Inflammatory macrophage (primary cell): ENCODE results near the gene SBK1.
"Not testable (repeated sequence)": the region's sequence is repeated elsewhere in the genome, so short reads cannot be mapped to it uniquely, and the experiment has no call there.

Experiments used
- DNase-seq, 2 donors: peaks; one replicate each; pipeline ENCODE4 v3.0.0-alpha.2; 2020 to 2022
- total RNA-seq, 18 experiments: gene quantifications; one replicate each; lab custom pipeline; 2026; ENCODE audit warnings: mixed read lengths in 6 of 18, inconsistent platforms in 2 of 18; lab: John Stamatoyannopoulos, UW

The SBK1 gene
- total RNA-seq, result 0 to 0.32 (median 0.06) reads per million in 18 experiments

DNA sequence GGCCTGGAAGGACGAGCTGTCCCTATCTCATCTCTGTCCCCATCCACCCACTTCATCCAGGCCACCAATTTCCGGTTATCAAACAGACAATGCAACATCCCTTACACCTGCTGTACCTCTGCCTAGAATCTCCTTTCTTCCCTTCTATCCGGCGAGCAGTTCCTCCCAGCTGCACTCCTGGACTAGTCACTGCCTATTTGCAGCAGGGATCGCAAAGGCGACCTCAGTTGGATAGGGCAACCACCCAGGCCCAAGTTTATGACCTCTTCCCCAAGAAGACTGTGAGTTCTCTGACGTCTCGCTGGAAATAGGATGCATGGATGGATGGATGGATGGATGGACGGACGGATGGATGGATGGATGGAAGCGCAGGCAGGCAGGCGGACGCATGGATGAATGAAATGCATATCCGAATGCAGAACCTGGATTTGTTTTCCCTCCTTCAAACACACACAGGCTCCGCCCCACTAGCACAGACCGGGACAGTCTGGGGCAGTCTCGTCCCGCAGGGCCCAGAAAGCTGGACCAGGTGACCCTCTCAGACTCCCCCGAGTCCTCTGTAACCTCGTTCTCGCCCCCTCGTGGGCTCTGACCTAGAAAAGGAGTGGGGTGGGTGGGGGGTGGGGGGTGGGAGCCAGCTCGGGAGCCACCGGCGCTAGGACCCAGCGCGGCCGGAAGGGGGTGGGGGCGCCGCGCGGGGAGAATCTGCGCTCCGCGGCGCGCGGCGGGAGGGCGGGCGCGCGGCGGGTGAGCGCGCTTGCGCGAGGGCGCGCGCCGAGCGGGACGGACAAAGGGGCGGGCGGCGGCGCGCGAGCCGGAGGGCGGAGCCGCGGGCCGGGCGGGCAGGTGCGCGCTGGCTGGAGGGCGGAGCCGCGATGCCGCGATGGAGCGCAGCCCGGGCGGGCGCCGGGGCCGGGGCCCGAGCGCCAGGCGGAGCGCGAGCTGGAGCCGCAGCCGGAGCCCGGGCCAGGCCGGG is at the start of gene SBK1:
Gene SBK1, plus strand, starts transcription at position 875 of the 976 bp plus-strand sequence. CDS start 24,867 bp downstream, outside the sequence.
- DNase-seq, result peak; percentile 11 to 68

DNA sequence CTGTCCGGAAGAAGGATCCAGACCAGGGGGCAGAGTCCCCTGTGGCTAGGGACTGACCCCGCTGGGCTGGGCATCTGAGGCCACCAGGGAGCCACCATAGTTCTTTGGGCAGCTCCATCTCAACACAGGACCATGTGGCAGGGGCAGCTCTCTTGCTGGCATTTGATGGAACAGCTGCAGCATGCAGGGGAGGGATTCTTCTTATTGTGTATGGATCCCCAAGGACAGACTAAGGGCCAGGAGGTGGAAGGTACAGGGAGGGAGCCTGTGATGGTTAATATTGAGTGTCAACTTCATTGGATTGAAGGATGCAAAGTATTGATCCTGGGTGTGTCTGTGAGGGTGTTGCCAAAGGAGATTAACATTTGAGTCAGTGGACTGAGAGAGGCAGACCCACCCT is 42.8 kb upstream of the SBK1 start:
- not testable (repeated sequence) for DNase-seq

DNA sequence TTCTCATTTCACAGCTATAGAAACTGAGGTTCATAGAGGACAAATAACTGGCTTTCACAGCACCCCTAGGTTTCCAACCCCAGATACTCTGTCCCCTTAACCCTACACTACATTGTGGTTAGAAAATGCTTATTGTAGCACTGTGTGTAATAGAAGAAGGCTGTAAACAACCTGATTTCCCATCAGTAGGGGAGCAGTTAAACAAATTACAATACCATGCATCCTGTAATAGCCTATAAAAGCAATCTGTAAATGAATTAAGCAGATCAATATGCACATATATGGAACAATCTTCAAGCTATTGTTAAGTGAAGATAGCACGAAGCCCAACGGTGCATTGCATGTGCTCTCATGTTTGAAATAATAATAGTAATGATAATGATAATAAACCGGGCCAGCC is 41.3 kb upstream of the SBK1 start:
- DNase-seq, result no peak

DNA sequence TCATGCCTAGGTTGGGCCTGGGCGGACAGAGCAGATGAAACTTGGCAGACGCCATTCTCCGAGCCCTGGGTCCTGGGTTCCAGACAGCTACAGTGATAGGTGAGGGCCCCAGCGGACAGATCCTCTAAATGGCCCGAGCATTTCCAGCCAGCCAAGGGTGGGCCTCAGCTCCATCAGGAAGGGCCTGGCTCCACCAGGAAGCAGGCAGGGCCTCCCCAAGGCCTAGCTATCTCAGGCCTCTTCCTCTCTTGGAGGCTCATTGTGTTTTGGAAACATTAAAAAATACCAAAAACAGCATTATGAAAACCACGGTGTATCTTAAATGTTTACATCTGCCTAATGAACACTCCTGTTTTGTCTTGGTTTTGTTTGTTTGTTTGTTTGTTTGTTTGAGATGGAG is 38.2 kb upstream of the SBK1 start:
- no peak for DNase-seq

DNA sequence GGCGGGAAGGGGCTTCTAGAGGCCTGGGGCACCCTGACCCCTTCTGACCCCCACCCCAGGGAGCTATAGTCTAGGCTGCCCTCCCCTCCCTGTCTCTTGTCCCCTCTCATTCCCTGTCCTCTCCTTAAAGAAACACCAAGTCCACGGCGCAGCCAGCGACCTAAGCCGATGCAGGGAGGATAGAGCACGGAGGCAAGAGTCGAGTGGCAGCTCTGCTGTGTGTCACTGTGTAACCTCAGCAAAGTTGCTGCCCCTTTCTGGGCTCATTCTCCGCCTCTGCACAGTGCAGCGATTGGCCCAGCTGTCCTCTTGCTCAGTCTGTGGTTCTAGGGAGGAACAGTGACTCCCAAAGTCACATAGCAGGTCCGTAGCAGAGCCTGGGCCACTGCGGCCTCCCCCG is 36.5 kb upstream of the SBK1 start:
- DNase-seq, result peak in 1 of 2 donors; percentile 2

DNA sequence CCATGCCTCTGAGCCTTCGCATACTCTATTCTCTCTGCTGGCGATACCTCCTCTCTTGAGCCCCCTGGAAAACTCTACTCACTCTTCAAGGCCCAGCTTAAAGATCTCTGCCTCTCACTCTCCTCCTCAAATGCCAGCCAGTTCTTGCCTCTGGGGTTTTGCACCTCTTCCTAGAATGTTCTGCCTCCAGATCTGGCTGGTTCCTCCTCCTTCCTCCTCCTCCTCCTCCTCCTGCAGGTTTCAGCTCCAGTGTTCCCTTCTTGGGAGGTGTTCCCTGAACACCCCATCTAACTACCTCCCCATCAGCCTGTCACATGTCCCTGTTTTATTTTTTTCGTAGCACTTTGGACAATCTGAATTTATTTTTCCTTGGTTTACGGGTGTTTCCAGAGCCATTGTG is 35.1 kb upstream of the SBK1 start:
- no peak for DNase-seq

DNA sequence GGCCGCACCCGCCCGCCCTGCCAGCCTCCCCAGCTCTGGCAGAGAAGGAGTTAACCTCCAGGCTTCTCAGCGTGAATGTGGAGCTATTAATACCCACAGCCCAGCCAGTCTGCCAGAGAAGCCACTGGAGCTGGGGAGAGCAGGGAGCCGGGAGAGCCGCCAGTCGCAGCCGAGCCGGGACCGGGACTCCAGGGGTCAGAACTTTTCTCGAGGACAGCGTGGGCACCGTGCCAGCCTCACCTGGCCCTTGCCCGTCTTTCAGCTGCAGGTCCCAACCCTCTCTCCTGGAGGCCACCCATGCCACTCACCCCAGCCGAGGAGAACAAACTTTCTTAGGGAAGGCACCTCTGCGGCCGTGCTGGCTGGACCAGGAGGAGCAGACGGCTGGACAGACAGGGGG is 33.8 kb upstream of the SBK1 start:
- DNase-seq, result no peak

DNA sequence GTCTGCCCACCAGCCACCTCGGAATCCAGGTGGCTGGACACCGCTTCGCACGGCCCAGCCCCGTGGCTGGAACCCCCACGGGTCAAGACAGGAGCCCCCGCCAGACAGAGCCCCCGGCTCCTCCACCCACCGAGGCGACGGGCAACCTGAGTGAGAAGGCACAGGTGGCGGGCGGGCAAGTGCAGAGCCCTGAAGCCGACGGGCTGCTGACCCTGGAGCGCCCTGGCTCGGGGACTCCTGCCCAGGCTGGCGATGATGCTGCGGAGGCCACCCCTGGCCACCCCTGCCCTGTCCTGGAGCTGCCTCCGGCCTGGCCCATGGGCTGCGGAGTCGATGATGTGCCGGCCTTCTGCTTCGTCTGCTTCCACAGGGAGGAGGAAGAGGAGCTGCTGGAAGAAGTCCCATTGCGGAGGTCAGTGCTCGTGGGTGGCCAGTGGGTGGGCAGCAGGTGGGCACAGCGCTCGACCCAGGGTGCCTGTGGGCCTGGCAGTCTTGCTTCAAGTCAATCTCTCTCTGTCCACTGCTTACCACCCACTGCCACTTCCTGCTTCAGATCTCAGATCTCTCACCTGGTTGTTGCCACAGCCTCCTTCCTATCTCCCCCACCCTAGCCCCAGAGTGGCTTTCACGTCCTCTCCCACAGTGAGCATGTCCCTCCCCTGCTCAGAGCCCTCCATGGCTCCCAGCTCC is 33.1 kb upstream of the SBK1 start:
- DNase-seq, result no peak

DNA sequence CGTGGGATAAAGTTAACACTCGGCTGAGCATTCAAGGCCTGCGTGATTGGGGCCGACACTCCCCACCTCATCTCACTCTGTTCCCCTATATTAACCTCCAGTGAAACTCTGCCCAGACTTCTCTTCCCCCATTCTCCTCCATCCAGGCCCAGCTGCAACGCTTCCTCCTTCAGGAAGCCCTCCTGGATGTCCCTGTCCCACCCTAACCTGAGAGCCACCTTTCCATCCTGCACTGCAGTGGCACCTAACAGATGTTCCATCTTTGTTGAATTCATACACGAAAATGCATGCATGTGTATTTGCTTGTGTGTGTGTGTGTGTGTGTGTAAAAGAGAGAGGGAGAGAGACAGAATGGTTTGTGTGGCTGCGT is 32.6 kb upstream of the SBK1 start:
- no peak for DNase-seq

DNA sequence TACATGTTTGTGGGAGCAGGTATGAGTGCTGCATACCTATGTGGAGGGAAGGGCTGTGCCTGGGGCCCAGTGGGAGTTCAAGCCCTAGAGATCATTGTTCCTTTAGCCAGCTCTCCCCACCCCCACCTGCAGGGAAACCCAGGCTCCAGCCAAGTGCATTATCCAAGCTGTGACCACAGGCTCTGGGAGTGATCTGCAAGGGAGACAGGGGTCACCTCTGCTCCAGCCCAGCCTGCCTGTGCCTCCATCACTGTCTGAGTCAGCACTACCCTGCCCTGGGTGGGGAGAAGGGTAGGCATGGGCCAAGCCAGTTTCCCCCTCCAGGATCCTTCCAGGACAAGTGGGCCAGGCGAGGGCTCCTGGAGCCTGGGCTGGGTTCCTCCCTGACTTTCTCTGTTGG is 32.1 kb upstream of the SBK1 start:
- no peak for DNase-seq

DNA sequence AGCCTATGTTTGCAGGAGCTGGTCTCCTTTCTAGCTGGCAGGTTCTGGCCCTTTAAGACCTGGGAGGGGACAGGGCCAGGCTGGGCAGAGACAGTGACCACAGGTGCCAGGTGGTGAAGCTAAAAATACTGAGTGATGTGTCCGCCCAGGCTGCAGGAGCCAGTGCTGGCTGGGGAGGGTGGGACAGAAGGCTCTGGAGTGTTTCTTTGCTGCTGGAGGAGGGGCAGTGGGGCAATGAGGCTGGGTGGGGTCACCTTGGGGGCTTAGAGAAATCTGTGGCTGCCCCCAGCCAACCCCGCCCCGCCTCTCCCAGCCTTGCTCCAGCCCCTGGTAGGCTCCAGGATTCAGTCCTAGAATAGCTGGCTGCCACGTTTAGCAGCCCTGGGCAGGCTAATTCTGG is 30.4 kb upstream of the SBK1 start:
- no peak for DNase-seq

DNA sequence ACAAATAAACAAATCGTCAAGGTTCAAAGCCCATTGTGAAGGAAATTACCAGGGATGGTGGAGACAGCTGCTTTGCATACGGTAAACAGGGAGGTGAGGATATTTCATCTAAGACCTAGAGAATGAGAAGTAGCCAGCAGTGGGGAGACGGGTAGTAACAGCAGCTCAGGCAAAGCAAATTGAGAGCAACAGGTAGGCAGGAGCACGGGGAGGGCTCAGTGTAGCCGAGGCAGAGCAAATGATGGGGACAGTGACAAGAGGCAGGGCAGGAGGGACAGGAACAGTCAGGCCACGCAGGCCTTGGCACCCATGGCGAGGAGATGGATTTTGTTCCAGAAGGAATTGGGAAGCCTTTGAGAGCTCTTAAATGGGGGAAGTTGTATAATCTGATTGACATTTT is 29.0 kb upstream of the SBK1 start:
- no peak for DNase-seq

DNA sequence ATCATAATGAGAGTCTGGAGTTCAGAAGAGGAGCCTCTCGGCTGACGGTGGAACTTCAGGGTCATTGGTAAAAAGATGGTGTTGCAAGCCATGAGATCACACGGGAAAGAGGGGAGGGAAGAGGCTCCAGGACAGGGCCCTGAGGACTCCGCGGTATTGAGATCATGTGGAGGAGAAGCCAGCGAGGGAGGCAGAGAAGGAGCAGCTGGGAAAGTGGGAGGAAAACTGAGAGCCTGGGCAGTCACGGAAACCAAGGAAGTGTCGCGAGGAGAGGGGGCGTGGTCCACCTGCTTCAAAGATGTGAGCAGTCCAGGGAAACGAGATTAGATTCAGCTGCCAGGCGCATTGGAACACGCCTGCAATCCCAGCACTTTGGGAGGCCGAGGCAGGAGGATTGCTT is 27.7 kb upstream of the SBK1 start:
- peak; percentile 3 to 50 for DNase-seq

DNA sequence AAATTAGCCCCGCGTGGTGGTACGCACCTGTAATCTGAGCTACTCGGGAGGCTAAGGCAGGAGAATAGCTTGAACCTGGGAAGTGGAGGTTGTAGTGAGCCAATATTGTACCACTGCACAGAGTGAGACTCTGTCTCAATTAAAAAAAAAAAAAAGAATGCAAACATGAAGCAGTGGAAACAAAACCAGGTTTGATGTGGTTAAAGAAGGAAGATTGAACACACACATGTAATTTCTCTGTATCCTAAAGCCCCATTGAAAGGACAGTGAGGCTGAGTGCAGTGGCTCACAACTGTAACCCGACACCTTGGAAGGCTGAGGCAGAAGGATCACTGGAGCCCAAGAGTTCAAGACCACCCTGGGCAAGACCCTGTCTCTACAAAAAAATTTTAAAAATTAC is 26.5 kb upstream of the SBK1 start:
- DNase-seq, result no peak

DNA sequence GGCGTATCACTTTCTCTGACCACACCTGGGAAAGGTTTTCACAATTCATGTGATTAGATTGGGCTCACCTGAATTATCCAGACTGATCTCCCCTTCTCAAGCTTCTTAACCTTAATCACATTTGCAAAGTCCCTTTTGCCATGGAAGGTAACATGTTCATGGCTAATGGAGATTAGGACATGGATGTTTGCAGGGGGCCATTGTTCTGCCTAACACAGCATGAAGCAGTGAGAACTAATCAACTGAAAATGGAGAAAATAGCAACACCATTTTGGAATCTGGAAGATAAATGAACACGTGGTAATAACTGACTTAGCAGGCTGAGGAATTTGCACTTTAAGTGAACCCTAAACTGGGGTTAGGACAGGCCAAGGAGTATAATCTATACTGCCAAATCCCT is 25.0 kb upstream of the SBK1 start:
- DNase-seq, result no peak

DNA sequence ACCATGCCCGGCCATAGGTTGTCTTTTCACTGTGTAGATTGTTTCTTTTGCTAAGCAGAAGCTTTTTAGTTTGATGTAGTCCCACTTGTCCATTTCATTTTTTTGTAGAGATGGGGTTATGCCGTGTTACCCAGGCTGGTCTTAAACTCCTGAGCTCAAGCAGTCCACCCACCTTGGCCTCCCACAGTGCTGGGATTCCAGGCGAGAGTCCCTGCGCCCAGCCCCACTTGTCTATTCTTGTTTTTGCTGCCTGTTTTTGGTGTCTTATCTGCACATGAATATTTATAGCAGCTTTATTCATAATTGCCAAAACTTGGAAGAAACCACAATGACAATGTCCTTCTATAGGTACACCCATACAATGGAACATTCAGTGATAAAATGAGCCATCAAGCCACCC is 18.8 kb upstream of the SBK1 start:
- no peak for DNase-seq

DNA sequence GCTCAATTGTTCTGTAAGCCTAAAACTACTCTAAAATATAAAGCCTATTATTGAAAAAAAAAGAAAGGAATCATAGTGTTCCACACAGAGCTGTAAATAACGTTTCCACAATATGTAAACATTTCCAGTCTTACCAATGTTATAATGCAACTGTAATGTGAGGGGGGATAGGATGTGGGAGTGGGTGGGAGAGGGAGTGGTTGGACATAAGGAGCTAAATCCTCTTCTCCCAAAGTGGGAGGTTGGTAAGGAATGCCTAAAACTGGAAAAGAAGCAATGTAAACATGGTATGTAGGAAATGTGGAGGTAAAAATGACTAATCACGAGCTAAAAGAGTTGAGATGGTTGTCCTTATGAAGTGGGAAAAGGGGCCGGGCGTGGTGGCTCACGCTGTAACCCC is 17.6 kb upstream of the SBK1 start:
- DNase-seq, result no peak

DNA sequence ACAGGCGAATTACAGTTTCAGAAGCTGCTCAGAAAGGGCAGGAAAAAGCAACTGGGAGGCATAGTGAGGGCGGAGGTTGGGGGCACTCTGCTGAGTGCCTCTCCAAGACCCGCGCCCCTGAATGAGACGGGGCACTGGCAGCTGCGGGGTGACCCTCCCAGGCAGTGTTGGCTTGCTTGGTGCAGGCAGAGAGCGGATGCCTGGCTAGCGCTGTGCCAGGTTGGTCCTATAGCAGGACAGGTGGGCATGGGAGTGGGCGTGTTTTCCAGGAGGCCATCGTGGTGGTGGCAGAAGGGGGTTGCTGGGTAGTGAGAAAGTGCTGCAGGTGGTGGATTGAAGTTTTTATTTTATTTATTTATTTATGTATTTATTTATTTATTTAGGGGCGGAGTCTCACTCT is 16.0 kb upstream of the SBK1 start:
- DNase-seq, result no peak

DNA sequence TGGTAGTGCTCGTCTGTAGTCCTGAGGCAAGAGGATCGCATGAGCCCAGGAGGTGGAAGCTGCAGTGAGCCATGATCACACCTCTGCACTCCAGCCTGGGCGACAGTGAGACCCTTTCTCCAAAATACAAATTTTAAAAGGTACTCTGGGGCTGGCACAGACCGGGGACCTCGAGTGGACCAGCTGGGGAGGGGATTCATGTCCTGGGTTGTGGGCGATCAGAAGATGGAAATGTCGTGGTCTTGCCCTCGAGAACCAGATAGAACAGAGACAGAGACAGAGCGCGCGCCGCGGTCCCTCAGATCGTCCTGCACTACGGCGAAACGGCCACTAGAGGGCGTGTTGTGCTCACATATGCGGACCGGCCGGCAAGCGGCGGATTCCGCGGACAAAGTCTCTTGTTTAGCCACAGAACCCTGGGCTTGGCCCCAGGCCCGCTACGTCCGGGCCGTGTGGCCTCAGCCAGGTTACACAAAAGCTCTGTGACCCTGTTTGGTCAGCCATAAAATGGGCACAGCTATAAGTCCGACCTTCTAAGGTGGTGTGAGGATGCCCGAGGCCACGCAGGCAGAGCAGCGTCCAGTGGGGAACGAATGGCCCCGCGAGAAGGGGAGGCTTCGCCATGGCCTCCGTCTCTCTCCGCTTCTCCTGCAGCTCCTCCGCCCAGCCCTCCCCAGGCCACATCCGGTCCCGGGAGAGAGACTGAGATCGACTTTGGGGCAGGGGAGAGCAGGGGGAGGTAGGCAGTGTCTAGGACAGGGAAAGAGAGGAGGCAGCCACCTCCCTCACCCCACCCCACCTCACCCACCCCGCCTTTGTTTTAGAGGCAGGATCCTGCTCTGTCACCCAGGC is 14.6 kb upstream of the SBK1 start:
- DNase-seq, result peak; percentile 75 to 83

DNA sequence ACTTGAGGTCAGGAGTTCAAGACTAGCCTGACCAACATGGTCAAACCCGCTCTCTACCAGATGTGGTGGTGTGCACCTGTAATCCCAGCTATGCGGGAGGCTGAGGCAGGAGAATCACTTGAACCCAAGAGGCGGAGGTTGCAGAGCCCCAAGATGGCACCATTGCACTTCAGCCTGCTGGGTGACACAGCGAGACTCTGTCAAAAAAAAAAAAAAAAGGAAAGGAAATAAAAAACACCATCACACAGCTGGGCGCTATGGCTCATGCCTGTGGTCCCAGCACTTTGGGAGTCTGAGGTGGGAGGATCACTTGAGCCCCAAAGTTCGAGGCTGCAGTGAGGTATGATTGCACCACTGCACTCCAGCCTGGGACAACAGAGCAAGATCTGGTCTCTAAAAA is 13.3 kb upstream of the SBK1 start:
- no peak for DNase-seq

DNA sequence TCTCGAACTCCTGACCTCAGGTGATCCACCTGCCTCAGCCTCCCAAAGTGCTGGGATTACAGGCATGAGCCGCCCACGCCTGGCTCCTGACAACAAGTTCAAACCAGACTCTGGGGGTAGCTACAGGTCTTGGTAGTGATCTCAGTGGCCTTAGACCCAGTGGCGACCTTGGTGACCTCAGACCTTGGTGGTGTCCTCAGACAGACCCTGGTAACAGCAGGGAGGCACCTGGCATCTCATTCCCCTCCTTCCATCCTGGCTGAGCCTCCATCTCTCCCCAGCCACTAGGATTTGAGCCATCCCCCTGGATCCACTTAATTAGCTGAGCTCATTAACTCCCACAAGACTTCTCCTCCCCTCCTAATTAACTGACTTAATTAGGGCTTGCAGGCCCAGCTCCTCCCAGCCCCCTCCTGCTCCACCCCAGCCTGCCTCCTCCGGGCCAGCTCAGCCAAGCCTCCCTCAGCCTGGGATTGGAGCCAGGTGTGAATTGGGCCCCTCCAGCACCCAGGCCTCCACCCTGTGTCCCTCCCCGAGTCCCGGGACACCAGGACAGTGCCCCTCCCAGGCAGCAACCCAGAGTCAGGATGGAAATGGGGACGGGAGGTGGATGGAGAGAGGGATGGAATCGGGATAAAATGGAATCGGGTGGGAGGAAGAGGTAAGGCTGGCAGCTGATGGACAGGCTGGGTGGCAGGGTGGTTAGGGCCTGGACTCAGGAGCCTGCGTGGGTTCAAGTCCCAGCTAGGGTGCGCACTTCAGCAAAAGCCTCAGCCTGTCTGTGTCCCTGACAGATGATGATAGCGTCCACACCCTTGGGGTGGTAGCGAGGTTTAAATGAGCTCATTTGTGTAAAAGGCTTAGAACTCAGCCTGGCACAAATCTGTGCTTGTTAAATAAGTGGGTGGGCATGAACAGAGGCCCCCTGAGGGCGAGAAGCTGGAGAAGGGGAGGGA is 11.2 kb upstream of the SBK1 start:
- no peak for DNase-seq

DNA sequence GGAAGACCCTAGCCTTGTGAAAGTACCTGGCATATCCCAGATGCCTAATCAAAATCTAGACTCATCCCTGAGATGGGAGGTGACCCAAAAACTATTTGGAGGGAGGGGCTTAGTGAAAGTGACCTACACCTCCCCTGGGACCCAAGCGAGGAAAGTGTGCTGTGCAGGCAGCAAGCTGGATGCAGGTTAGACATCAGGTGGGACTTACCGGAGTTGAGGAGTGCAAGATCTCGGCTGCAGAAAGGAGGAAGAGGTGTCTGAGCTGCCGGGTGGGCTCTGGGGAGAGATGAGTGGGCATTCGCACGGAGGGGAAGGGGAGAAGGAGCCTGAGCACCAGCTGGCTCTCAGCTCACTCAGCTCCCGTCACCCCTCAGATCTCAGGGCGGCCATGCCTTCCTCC is 10.3 kb upstream of the SBK1 start:
- DNase-seq, result no peak
